ENCODE measurements around the gene HAUS1. TPM values are rescaled to one million over a fixed set of nuclear protein-coding genes. Genes with fewer than 3 reads are reported as not detected.

Gene HAUS1, protein sequence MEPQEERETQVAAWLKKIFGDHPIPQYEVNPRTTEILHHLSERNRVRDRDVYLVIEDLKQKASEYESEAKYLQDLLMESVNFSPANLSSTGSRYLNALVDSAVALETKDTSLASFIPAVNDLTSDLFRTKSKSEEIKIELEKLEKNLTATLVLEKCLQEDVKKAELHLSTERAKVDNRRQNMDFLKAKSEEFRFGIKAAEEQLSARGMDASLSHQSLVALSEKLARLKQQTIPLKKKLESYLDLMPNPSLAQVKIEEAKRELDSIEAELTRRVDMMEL
- 35.1 to 54.8 TPM (median 35.9 TPM) in 5 replicates for total RNA-seq (2022; extraction: Qiagen RNA extraction)

DNA sequence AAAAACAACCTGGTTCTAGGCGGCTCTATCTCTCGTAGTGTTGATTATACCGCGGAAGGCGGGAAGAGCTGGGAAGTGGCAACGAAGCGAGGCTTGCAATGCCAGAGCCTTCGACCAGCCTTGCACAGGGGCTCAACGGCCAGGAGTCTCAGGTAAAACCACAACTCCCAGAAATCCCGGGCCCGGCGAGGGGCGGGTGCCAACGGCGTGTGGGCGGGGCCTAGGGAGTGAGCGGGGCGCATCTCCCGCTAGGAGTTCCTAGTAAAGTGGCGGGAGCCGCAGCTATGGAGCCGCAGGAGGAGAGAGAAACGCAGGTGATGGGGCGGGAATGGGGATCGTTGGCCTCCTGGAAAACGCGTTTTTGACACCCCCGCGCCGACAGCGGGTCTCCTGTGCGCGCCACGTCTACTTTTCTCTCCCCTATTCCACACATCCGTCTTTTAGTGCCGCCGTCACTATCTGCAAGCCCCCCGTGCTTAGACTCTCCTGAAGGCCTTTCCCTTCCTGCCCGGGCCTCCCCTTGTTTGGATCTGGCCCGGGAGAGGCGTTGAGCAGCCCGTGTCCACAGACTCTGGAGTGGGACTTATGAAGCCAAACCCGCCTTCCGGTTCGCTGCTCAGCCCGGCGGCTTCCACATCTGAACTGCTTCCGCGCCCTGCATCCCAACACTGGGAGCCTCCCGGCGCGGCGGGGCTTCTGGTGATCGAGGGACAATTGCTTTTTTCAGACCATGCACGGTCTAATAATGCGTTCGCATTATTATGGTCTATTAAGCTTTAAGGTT lies at the start of gene HAUS1:
Gene HAUS1, plus strand, starts transcription at position 258 of the 784 bp plus-strand sequence. Its CDS starts 27 bp downstream, at position 285.

DNA sequence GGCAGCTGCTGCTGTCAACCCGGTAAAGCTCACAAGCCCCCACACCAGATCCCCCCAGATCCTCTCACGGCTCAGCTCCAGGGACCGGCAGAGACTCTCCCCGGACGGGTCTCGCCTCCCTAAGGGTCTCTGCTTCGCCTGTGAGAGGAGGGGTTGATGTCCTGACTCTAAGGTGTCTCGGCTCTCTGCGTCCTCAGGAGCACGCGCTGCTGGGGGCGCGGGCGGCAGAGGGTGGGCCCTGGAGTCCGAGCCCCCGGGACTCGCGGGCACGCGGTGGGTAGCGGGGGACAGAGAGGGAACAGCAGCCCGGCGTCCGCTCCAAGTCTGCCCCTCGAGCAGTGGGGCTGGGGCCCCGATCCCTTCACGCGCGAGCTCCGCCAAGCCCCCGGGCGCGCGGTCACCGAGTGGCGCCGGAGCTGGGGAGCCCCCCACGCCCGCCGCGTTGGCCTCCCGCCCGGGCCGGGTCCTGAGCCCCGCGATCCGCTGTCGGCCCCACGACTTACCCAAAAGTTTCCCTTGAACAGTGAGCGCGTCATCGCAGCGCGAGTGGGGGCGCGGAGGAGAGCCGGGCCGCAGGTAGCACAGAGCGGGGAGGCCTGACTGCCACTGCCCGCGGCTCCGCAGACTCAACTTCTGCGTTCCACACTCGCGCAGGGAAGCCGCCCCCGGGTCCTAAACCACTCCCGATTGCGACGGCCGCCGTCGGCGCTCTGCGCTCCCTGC lies 32.4 kb upstream of the HAUS1 start, which contains the start of gene PSTPIP2:
Gene PSTPIP2, minus strand, starts transcription at position 608 of the 723 bp plus-strand sequence. Its CDS starts 72 bp downstream, at position 536.

GRCh38 chr18:46097801-46098615 lies 6.2 kb upstream of the HAUS1 start, which contains the start of gene ATP5F1A:
Gene ATP5F1A, minus strand, starts transcription at chr18:46098296. Its CDS starts 65 bp downstream, at chr18:46098231.

Other genes starting within 250 kb of the HAUS1 start
- 3.3 to 4.1 TPM (median 3.8 TPM) in 5 replicates for gene EPG5, start 137.1 kb upstream of the HAUS1 start, total RNA-seq (2022; extraction: Qiagen RNA extraction)
- gene PSTPIP2, start 32.1 kb upstream of the HAUS1 start, total RNA-seq (2022; extraction: Qiagen RNA extraction): 0.17 to 0.52 TPM (median 0.23 TPM) in 5 replicates
- gene ATP5F1A, start 6.1 kb upstream of the HAUS1 start, total RNA-seq (2022; extraction: Qiagen RNA extraction): 309 to 326 TPM (median 315 TPM) in 5 replicates